NCI-H526 treated with DMSO at 0.1 percent for 48 hours (cell line): ENCODE results near the gene DIP2C.
"Not testable (repeated sequence)": the region's sequence is repeated elsewhere in the genome, so short reads cannot be mapped to it uniquely, and the experiment has no call there.

Source experiments
- DNase-seq: peaks from one replicate; lab custom pipeline; 2025; lab: John Stamatoyannopoulos, UW

The DIP2C gene

GRCh38 chr10:273088-273487, 416.4 kb downstream of the DIP2C start:
- DNase-seq: no peak

DNA sequence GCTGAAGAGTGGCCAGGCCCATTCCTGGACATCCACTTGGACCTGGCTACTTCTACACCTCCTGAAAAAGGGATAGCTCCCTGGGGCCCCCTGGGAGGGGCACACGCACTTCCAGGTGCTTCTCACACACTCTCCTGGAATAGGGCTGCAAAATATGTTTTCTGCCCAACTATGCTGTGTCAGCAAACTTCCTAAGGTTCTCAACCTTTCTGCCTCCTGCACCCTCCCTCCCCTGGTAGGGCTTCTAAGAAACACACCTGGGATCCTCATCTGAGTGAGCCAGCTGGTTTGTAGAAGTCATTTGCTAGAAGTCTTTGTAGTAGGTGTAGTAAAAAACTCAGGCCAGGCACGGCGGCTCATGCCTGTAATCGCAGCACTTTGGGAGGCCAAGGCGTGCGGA, 417.7 kb downstream of the DIP2C start:
- DNase-seq: no peak

DNA sequence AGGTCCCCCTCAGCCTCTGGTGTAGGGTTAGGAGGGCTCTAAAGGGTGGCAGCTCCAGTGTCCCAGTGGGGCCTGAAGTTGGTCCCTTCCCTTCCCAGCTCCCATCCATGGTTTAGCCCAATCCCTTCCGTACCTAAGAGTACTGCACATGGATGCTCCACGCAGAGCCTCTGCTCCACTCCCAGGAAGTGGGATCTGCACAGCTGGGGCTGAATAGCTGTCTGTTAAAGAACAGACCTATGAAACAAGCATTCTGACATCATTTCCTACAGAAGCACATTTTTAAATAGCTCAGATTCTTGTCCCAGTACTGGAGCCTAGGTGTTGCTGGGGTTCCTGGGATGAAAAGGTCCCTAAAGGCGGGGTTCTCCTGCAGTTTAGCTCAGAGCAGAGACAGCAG, 418.3 kb downstream of the DIP2C start:
- DNase-seq: no peak

DNA sequence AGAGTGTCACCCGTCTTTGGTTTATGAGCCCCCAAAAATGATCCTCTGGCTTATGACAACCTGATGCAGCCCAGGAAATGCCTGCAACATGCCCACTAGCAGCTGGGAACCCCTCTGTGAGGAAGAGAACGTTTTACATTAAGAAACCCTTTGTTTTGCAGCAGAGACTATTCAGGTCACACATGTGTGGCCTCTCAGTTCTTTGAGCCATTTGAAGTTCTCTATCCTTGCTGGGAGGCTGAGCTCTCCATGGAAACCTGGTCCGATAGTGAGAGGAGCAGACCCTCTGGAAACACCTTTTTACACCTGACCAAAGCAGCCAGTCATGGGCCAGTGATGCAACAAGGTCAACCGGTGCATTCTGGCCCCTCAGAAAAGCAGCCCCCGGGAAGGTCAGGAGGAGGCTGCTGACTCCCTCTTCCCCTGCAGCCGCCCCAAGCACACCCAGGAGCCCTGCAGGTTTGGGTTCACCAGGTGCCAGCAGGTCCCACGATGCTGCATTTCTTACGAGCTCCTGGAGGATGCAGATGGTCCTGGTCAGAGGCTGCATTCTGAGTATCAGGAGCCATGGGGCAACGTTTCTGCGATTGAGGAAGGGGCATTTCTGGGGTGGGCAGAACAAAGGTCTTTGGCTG, 419.9 kb downstream of the DIP2C start:
- no peak for DNase-seq

GRCh38 chr10:267705-268104, 421.8 kb downstream of the DIP2C start:
- DNase-seq: no peak

DNA sequence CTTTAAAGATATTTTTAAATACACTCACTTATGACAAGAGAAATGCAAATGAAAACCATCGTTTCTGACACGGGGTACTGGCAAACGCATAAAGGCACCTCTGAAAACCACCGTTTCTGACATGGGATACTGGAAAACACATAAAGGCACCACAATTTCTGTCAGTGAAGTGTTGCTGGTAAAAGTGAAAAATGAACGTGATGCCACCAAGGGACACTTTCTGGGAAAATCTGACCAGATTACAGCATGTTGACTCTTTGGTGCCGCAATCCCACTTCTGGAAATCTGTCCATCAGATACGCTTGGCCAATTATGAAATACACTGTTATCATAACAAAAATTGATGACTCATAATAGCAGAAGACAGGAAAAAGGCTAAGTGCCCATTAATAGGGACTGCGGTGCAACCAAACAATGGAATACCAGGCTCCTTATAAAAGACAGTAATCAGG, 422.5 kb downstream of the DIP2C start:
- DNase-seq: no peak

DNA sequence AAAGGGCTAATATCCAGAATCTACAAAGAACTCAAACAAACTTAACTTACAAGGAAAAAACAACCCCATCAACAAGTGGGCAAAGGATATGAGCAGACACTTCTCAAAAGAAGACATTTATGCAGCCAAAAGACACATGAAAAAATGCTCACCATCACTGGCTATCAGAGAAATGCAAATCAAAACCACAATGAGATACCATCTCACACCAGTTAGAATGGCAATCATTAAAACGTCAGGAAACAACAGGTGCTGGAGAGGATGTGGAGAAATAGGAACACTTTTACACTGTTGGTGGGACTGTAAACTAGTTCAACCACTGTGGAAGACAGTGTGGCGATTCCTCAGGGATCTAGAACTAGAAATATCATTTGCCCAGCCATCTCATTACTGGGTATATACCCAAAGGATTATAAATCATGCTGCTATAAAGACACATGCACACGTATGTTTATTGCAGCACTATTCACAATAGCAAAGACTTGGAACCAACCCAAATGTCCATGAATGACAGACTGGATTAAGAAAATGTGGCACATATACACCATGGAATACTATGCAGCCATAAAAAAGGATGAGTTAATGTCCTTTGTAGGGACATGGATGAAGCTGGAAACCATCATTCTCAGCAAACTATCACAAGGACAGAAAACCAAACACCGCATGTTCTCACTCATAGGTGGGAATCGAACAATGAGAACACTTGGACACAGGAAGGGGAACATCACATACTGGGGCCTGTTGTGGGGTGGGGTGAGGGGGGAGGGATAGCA, 423.5 kb downstream of the DIP2C start:
- not testable (repeated sequence) for DNase-seq

DNA sequence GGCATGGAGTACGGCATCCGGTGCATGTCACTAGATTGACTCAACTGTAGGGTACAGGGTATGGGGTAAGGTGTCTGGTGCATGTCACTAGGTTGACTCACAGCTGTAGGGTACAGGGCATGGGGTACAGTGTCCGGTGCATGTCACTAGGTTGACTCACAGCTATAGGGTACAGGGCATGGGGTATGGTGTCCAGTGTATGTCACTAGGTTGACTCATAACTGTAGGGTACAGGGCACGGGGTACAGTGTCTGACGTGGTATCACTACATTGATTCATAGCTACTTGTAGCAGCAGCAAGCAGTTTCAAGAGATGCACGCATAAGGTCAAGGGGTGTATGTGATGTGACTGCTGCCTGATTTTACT, 424.4 kb downstream of the DIP2C start:
- not testable (repeated sequence) for DNase-seq

- not testable (repeated sequence) for DNase-seq
Observed at GRCh38 chr10:264160-265073, 425.1 kb downstream of the DIP2C start.

DNA sequence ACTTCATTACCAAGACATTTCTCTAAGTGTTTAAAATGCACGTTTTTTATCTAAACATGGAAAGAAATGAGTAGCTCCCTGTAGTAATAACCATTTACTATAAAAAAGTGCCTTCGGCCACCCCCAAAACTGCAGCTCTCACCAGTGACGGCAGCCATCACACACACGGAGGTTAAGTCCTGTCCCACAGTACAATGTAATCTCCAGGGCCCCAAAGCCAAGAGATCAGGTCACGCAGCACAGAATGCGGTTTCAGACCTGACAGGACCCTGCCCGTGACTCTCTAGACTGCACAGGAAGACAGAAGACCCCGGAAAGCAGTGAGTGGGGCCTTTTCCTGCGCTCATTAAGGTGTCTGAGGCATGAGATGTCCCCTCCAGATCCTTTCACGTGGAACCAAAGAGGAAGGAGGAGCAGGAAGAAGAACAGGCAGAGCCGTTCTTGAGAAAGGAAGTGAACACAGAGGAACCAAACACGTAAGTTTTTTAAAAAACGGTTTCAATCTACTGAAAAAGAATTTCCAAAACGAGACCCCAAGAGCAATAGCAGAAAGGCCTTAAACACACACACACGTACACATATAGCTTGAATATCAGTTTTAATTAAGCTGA, 428.5 kb downstream of the DIP2C start:
- no peak for DNase-seq

- no peak for DNase-seq
Observed at GRCh38 chr10:251982-252582, 437.4 kb downstream of the DIP2C start.

GRCh38 chr10:248307-248706, 441.2 kb downstream of the DIP2C start:
- no peak for DNase-seq

DNA sequence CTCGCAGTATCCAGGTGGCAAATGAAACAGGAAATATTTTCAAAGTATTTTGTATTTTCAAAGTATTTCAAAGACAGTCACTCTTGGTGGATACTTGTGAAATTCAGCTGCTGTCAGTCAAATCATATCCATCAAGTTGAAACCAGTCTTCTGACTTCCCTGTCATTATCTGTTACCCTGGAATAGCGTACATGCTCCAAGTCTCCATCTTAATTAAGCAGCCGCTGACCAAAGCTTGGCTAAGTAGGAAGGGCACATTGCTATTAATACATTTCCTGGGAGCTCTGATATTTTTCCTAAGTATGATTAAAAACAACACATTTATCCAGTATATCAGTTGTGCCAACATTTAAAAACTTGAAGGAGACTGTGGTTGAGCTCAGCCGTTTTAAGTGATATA, 442.0 kb downstream of the DIP2C start:
- DNase-seq: no peak

GRCh38 chr10:246431-246830, 443.0 kb downstream of the DIP2C start:
- no peak for DNase-seq

DNA sequence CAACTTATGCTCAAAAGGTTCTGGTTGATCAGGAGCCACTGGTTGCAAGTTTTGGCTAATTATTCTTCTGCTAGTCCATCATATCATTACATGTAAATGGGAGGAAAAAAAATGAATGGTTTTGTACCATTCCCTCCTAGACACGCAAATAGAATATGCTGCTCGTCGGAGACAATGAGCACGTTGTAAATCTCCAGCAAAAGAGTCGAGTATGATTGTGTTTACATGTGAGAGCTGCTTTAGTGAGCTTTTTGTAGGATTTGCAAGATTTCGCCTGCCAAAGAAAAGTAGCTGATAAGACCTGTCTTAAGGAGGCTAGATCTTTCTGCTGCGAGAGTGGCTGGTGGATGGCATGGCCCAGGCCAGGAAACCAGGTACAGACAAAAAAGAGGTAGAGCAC, 445.2 kb downstream of the DIP2C start:
- DNase-seq: no peak

GRCh38 chr10:241966-242643, 447.4 kb downstream of the DIP2C start:
- DNase-seq: no peak

- no peak for DNase-seq
Observed at GRCh38 chr10:241451-241850, 448.0 kb downstream of the DIP2C start.

- no peak for DNase-seq
Observed at GRCh38 chr10:239109-239508, 450.4 kb downstream of the DIP2C start.

DNA sequence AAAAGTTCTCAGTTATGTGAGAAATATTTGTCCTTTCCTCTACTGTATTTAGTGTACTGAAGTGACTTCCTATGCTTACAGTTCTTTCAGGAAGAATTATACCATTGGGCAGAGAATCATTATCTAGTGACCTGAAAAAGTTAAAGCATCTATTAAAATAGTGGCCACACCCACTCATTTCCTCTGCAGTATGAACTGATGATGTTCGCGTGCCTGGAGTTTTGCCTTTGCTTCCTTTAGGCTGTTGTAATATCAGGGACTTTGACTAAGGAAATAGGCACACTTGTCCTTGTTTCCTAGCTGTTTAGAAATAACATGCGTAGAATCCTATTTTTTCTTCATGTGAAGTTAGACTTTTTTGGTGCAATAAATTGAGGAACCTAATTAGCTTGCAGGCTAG, 453.6 kb downstream of the DIP2C start:
- no peak for DNase-seq

DNA sequence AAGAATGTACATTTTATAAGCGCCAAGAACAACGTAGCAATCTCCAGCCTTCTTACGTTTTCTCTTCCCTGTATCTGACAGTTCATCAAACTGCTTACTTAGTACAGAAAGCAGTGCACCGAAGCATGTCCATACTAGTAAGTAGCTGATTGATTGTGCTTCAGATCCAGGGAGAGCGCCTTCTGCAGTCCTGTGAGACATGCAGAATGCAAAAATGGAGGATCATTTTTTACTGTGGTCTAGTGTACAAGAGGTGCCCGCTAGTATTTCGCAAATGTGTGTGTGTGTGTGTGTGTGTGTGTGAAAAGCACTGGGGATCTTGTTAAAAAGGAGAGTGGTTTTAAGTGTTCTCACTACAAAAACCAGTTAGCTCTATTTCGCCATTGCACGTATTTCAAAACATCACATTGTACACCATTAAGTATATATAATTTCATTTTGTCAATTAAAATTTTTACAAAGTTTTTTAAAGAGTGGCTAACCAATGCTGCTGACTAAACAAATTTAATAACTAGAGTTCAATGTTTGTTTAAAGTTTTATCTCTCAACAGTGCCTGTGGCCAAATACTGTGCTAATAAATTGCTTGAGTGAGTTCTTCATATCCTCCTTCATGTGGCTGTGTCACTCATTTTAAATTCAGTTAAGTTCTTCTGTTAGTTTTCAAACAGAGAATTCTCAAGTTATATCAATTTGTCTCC, 454.6 kb downstream of the DIP2C start:
- no peak for DNase-seq

- DNase-seq: no peak
Observed at GRCh38 chr10:232878-233277, 456.6 kb downstream of the DIP2C start.
